CD4-positive, alpha-beta memory T cell (primary cell): ENCODE results near the gene ZNF148. TPM values are rescaled to one million over a fixed set of nuclear protein-coding genes. Genes with fewer than 3 reads are reported as not detected.
"Not testable (repeated sequence)": the region's sequence is repeated elsewhere in the genome, so short reads cannot be mapped to it uniquely, and the experiment has no call there.

Experiments
- CTCF ChIA-PET: fragments of 350-600 bp; sonication (Branson Sonifier 250); formaldehyde crosslinking; loops from one replicate; lab custom pipeline; 2021; ENCODE audit warnings: inconsistent platforms; ENCODE audit not compliant: partially characterized antibody; lab: Charles Lee
- POLR2A ChIA-PET: fragments of 350-600 bp; sonication (Branson Sonifier 250); formaldehyde crosslinking; loops from one replicate; lab custom pipeline; 2021; ENCODE audit not compliant: partially characterized antibody; lab: Charles Lee
- DNase-seq, 5 donors: peaks; one replicate each; pipeline versions ENCODE4 v3.0.0 to v3.0.0-alpha.2; 2020 to 2022; ENCODE audit warnings: mixed read lengths in 1 of 5
- H3K27ac ChIP-seq: one replicate; pipeline ENCODE4 v1.7.0; 2013; ENCODE audit warnings: low read depth, low read length
- H3K27me3 ChIP-seq: 2 replicates; pipeline ENCODE4 v1.7.0; 2013; ENCODE audit warnings: mild to moderate bottlenecking, low read length, moderate library complexity; ENCODE audit not compliant: insufficient read depth
- H3K36me3 ChIP-seq: 2 replicates; pipeline ENCODE4 v1.7.0; 2013; ENCODE audit warnings: mild to moderate bottlenecking, low read length, moderate library complexity; ENCODE audit not compliant: insufficient read depth
- H3K4me1 ChIP-seq: 2 replicates; pipeline ENCODE4 v1.7.0; 2013; ENCODE audit warnings: mild to moderate bottlenecking, low read length, moderate library complexity; ENCODE audit not compliant: insufficient read depth
- H3K4me3 ChIP-seq, 2 donors: one replicate each; pipeline ENCODE4 v1.7.0; 2013; ENCODE audit warnings: low read length in 2 of 2, mild to moderate bottlenecking in 1 of 2
- H3K9me3 ChIP-seq, 2 donors: one replicate each; pipeline ENCODE4 v1.7.0; 2013; ENCODE audit warnings: low read length in 2 of 2, control low read depth in 1 of 2; ENCODE audit not compliant: control insufficient read depth in 1 of 2
- H3K27ac Mint-ChIP-seq, 7 donors: one replicate each; pipeline ENCODE4 v1.8.0; 2020 to 2021; ENCODE audit warnings: mixed read lengths in 7 of 7, mild to moderate bottlenecking in 6 of 7, inconsistent platforms in 3 of 7, moderate library complexity in 3 of 7
- H3K27me3 Mint-ChIP-seq, 2 donors: one replicate each; pipeline ENCODE4 v1.8.0; 2020 to 2021; ENCODE audit warnings: mixed read lengths in 2 of 2
- H3K36me3 Mint-ChIP-seq, 2 donors: one replicate each; pipeline ENCODE4 v1.8.0; 2020 to 2021; ENCODE audit warnings: mixed read lengths in 2 of 2, inconsistent platforms in 1 of 2, mild to moderate bottlenecking in 1 of 2
- H3K4me1 Mint-ChIP-seq, 4 donors: one replicate each; pipeline ENCODE4 v1.8.0; 2020 to 2021; ENCODE audit warnings: mixed read lengths in 4 of 4, mild to moderate bottlenecking in 1 of 4
- H3K4me3 Mint-ChIP-seq, 8 donors: one replicate each; pipeline ENCODE4 v1.8.0; 2020 to 2021; ENCODE audit warnings: mixed read lengths in 8 of 8, mild to moderate bottlenecking in 7 of 8, moderate library complexity in 6 of 8, inconsistent platforms in 3 of 8
- H3K9me3 Mint-ChIP-seq, 8 donors: one replicate each; pipeline ENCODE4 v1.8.0; 2020 to 2021; ENCODE audit warnings: mixed read lengths in 8 of 8, mild to moderate bottlenecking in 5 of 8, inconsistent platforms in 3 of 8, moderate library complexity in 1 of 8
- intact Hi-C: fragments of 100-400 bp; cut with micrococcal nuclease; formaldehyde crosslinking; loops from one replicate; pipeline ENCODE4 v1.15.1; 2023
- polyA plus RNA-seq, 2 donors: library from polyadenylated mRNA; unstranded; fragments of 300-500 nt; fragmentation: Illumina TruSeq; gene quantifications; one replicate each; pipeline ENCODE4 v1.2.3, GENCODE V29; 2021
- total RNA-seq, 2 experiments: library from RNA; stranded (reverse); gene quantifications; one replicate each; pipeline ENCODE4 v1.2.3, GENCODE V29; 2021

Gene ZNF148
- total RNA-seq (10 to 100 TPM; 60.6 to 61.4 TPM), polyA plus RNA-seq (10 to 100 TPM; 66.6 to 74.7 TPM)

- H3K36me3 ChIP-seq: no peaks in the 10 kb centered on the region
- H3K4me1 Mint-ChIP-seq: peaks cover 28 to 53% (median 42%) of the 10 kb centered on the region in 4 donors
- peak; percentile 90 to 93 (median 92) for DNase-seq
- POLR2A ChIA-PET: interaction anchor here (0.6 to 2.4 kb wide), 16 partner anchors 10 to 1790 kb away, joined by 3 to 15 read pairs (median 4); partner anchors contain the start of genes HACD2, OSBPL11, SNX4 and UMPS
- intact Hi-C loops: loop anchor here (1.0 to 10.0 kb wide), 7 partner anchors 16 to 645 kb away; partner anchors contain the start of genes OSBPL11, SNX4 and UMPS
- H3K9me3 Mint-ChIP-seq: no peaks in the 10 kb centered on the region
- no peaks in the 10 kb centered on the region for H3K9me3 ChIP-seq
- no peaks in the 10 kb centered on the region for H3K27me3 Mint-ChIP-seq
- peak within 1 kb of the TSS; percentile 97 to 100 (median 98) for H3K27ac Mint-ChIP-seq
- peak within 1 kb of the TSS; percentile 93 to 100 (median 97) for H3K4me3 Mint-ChIP-seq
- peaks cover 12 to 30% of the 10 kb centered on the region in 2 donors for H3K36me3 Mint-ChIP-seq
- CTCF ChIA-PET: interaction anchor here (0.6 to 1.5 kb wide), 4 partner anchors 11 to 322 kb away, joined by 3 to 4 read pairs (median 3); no protein-coding TSS in a partner anchor
- H3K27ac ChIP-seq: peak within 1 kb of the TSS; percentile 94
- peak within 1 kb of the TSS; percentile 77 to 93 for H3K4me3 ChIP-seq
- H3K27me3 ChIP-seq: no peaks in the 10 kb centered on the region
- H3K4me1 ChIP-seq: peaks cover 33% of the 10 kb centered on the region
Measured at GRCh38 chr3:125374996-125375941, at the start of gene ZNF148. TSS of gene ZNF148 (minus strand) at chr3:125375325. CDS start at chr3:125313640, 61,685 bp downstream.

- H3K36me3 ChIP-seq: no peaks in the 10 kb centered on the region
- intact Hi-C loops: no loop called here
- H3K36me3 Mint-ChIP-seq: no peaks in the 10 kb centered on the region
- H3K27me3 Mint-ChIP-seq: peaks cover 0 to 2% of the 10 kb centered on the region in 2 donors
- H3K27me3 ChIP-seq: no peaks in the 10 kb centered on the region
- no peak overlapping the region for H3K27ac Mint-ChIP-seq
- peaks cover 0 to 7% (median 2%) of the 10 kb centered on the region in 8 donors for H3K9me3 Mint-ChIP-seq
- no peak overlapping the region for H3K4me3 ChIP-seq
- POLR2A ChIA-PET: no interaction called here
- H3K4me1 ChIP-seq: no peaks in the 10 kb centered on the region
- CTCF ChIA-PET: no interaction called here
- no peaks in the 10 kb centered on the region for H3K4me1 Mint-ChIP-seq
- H3K9me3 ChIP-seq: peaks cover 0 to 3% of the 10 kb centered on the region in 2 donors
- no peak for DNase-seq
- no peak overlapping the region for H3K4me3 Mint-ChIP-seq
- H3K27ac ChIP-seq: no peak overlapping the region
Measured at GRCh38 chr3:125418306-125418705, 43.2 kb upstream of the ZNF148 start.

GRCh38 chr3:125416235-125416634 is 41.1 kb upstream of the ZNF148 start:
- Mint-ChIP-seq H3K4me3 (no peak overlapping the region), H3K4me1 (no peaks in the 10 kb centered on the region), H3K27ac (no peak overlapping the region), H3K36me3 (no peaks in the 10 kb centered on the region), H3K9me3 (peaks cover 0 to 7% (median 2%) of the 10 kb centered on the region in 8 donors), H3K27me3 (peaks cover 4 to 8% of the 10 kb centered on the region in 2 donors)
- Histone ChIP-seq H3K9me3 (peaks cover 0 to 3% of the 10 kb centered on the region in 2 donors), H3K36me3 (no peaks in the 10 kb centered on the region), H3K27ac (no peak overlapping the region), H3K4me1 (no peaks in the 10 kb centered on the region), H3K27me3 (no peaks in the 10 kb centered on the region), H3K4me3 (no peak overlapping the region)
- no peak for DNase-seq
- ChIA-PET POLR2A (no interaction called here), CTCF (no interaction called here)
- intact Hi-C loops: no loop called here

- Histone ChIP-seq H3K27me3 (no peaks in the 10 kb centered on the region), H3K9me3 (peaks cover 0 to 3% of the 10 kb centered on the region in 2 donors), H3K4me1 (no peaks in the 10 kb centered on the region), H3K4me3 (no peak overlapping the region), H3K27ac (no peak overlapping the region), H3K36me3 (no peaks in the 10 kb centered on the region)
- Mint-ChIP-seq H3K4me1 (no peaks in the 10 kb centered on the region), H3K27ac (no peak overlapping the region), H3K9me3 (peaks cover 0 to 4% (median under 1%) of the 10 kb centered on the region in 8 donors), H3K36me3 (no peaks in the 10 kb centered on the region), H3K27me3 (peaks cover 10 to 18% of the 10 kb centered on the region in 2 donors), H3K4me3 (no peak overlapping the region)
- intact Hi-C loops: no loop called here
- CTCF ChIA-PET: no interaction called here
- DNase-seq: no peak
- POLR2A ChIA-PET: no interaction called here
Measured at GRCh38 chr3:125414669-125415068, 39.5 kb upstream of the ZNF148 start.

- no peaks in the 10 kb centered on the region for H3K4me1 ChIP-seq
- H3K27ac ChIP-seq: no peak overlapping the region
- intact Hi-C loops: no loop called here
- H3K36me3 ChIP-seq: no peaks in the 10 kb centered on the region
- no peak overlapping the region for H3K4me3 Mint-ChIP-seq
- no peak for DNase-seq
- H3K9me3 ChIP-seq: no peaks in the 10 kb centered on the region
- CTCF ChIA-PET: no interaction called here
- no peaks in the 10 kb centered on the region for H3K36me3 Mint-ChIP-seq
- peaks cover 0 to 3% (median under 1%) of the 10 kb centered on the region in 4 donors for H3K4me1 Mint-ChIP-seq
- no peak overlapping the region for H3K4me3 ChIP-seq
- no peak overlapping the region for H3K27ac Mint-ChIP-seq
- H3K27me3 ChIP-seq: no peaks in the 10 kb centered on the region
- peaks cover 0 to 11% (median 3%) of the 10 kb centered on the region in 8 donors for H3K9me3 Mint-ChIP-seq
- peaks cover 17 to 25% of the 10 kb centered on the region in 2 donors for H3K27me3 Mint-ChIP-seq
- POLR2A ChIA-PET: no interaction called here
Measured at GRCh38 chr3:125410922-125411321, 35.8 kb upstream of the ZNF148 start.

- CTCF ChIA-PET: no interaction called here
Measured at GRCh38 chr3:125406070-125406469, 30.9 kb upstream of the ZNF148 start.

GRCh38 chr3:125405515-125405914 is 30.4 kb upstream of the ZNF148 start:
- H3K27me3 ChIP-seq, POLR2A ChIA-PET, H3K36me3 ChIP-seq, CTCF ChIA-PET, DNase-seq, H3K36me3 Mint-ChIP-seq, H3K4me3 ChIP-seq, H3K4me1 Mint-ChIP-seq, H3K4me3 Mint-ChIP-seq, H3K4me1 ChIP-seq, intact Hi-C loops, H3K27ac ChIP-seq, H3K9me3 ChIP-seq: not testable (repeated sequence)
- Mint-ChIP-seq H3K9me3 (peaks cover 0 to 26% (median 11%) of the 10 kb centered on the region in 8 donors), H3K27me3 (peaks cover 12 to 16% of the 10 kb centered on the region in 2 donors), H3K27ac (peak overlapping the region in 1 of 7 donors; percentile 20)

More at GRCh38 chr3:125406070-125406469, 30.9 kb upstream of the ZNF148 start:
- H3K36me3 Mint-ChIP-seq: no peaks in the 10 kb centered on the region
- H3K36me3 ChIP-seq: no peaks in the 10 kb centered on the region
- H3K9me3 ChIP-seq: no peaks in the 10 kb centered on the region
- H3K9me3 Mint-ChIP-seq: peaks cover 0 to 26% (median 11%) of the 10 kb centered on the region in 8 donors
- H3K4me3 ChIP-seq: no peak overlapping the region
- DNase-seq: no peak
- peaks cover 0 to 3% (median under 1%) of the 10 kb centered on the region in 4 donors for H3K4me1 Mint-ChIP-seq
- POLR2A ChIA-PET: no interaction called here
- H3K27me3 Mint-ChIP-seq: peaks cover 15 to 19% of the 10 kb centered on the region in 2 donors
- no peaks in the 10 kb centered on the region for H3K27me3 ChIP-seq
- H3K27ac Mint-ChIP-seq: peak overlapping the region in 1 of 7 donors; percentile 11
- no peaks in the 10 kb centered on the region for H3K4me1 ChIP-seq
- no peak overlapping the region for H3K27ac ChIP-seq
- H3K4me3 Mint-ChIP-seq: no peak overlapping the region
- intact Hi-C loops: no loop called here
